GM19395 (cell line): ENCODE measurements around the gene NTSR1.

ENCODE experiments used
- ATAC-seq: cut with Tn5 transposase; IDR thresholded peaks from one replicate; pipeline ENCODE4 v1.9.1; 2021; ENCODE audit warnings: mild to moderate bottlenecking, moderate library complexity; ENCODE audit not compliant: unreplicated experiment

The NTSR1 gene

GRCh38 chr20:62752671-62753501 is 44.2 kb downstream of the NTSR1 start:
- no peak for ATAC-seq

DNA sequence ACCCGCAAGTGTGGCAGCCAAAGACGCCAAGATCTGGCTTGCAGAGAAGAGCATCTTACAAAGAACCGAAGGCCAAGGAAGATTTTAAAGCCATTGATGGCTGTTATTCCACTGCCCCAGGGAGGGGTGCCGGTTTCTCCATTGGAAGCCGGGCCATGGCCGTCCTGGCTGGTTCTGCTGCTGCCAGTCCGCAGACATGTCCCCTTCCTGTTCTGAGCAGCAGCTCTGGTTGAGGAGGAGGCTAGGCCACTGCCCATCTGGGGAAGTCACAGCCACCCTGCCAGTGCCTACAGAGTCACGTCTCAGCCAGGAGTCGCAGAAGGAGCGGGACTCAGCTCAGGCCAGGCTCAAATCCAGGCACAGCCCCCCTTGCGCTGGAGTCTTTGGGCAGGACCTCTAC is 45.0 kb downstream of the NTSR1 start:
- ATAC-seq, result no peak

GRCh38 chr20:62754122-62754990 is 45.7 kb downstream of the NTSR1 start:
- no peak for ATAC-seq

- ATAC-seq, result no peak
Observed at GRCh38 chr20:62754991-62755356, 46.3 kb downstream of the NTSR1 start.

GRCh38 chr20:62755817-62756724 is 47.4 kb downstream of the NTSR1 start:
- no peak for ATAC-seq

DNA sequence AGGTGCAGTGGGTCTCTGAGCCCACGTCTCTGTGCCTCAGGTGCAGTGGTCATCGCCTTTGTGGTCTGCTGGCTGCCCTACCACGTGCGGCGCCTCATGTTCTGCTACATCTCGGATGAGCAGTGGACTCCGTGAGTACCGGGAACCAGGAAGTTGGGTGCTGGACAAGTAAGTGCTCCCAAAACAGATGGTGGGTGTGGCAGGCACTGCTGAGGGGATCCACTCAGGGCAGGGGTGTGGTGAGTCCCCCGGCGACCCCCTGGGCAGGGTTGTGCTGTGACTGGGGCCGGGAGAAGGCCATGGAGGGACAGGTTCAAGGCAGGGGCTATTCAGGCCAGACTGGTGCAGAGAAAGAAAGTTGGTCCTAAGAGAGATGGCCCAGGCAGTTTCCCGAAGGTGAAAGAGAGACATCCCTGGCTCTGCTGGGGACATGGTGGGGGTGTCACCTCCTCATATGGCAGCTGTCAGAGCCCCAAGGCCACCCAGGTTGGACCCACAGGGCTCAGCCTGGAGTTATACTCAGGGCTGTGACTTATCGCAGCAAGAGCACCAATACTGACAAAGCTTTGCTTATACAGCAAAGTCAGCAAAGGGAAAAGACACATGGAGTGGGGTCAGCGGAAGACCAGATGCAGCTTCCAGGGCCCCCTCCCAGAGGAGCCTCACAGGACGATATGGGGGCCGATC is 49.7 kb downstream of the NTSR1 start:
- no peak for ATAC-seq

- ATAC-seq, result no peak
Observed at GRCh38 chr20:62759981-62760431, 51.4 kb downstream of the NTSR1 start.

GRCh38 chr20:62760471-62760855 is 51.8 kb downstream of the NTSR1 start:
- ATAC-seq, result no peak

DNA sequence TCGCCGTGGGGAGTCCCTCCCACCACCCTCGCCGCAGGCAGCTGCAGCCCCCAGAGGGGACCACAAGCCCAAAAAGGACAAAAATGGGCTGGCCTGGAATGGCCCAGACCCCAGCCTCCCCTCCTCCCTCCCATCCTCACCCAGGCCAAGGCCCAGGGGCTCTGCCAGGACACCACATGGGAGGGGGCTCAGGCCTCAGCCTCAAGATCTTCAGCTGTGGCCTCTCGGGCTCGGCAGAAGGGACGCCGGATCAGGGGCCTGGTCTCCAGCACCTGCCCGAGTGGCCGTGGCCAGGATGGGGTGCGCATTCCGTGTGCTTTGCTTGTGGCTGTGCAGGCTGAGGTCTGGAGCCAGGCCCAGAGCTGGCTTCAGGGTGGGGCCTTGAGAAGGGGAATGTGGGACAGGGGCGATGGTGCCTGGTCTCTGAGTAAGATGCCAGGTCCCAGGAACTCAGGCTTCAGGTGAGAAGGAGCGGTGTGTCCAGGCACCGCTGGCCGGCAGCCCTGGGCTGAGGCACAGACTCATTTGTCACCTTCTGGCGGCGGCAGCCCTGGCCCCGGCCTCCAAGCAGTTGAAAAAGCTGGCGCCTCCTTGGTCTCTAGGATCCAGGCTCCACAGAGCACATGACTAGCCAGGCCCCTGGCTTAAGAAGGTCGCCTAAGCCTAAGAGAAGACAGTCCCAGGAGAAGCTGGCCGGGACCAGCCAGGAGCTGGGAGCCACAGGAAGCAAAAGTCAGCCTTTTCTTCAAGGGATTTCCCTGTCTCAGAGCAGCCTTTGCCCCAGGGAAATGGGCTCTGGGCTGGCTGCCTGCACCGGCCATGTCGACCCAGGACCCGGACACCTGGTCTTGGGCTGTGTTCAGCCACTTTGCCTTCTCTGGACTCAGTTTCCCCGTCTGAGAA is 52.5 kb downstream of the NTSR1 start:
- no peak for ATAC-seq

GRCh38 chr20:62761759-62762131 is 53.1 kb downstream of the NTSR1 start:
- ATAC-seq, result no peak

DNA sequence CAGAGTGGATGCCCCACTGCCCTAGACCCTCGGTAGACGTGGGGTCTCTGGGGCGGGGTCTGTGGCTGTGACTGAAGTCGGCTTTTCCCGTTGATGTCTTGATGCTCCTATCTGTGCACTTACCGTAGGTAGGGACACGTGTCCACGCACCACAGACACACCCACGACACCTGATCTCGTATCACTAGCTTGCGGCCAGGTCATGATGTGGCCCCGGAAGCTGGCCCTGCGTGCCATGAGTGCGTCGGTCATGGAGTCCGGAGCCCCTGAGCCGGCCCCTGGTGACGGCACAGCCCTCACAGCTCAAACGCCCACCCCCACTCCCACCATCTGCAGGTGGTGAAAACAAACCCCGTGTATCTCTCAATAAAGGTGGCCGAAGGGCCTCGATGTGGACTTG is 53.7 kb downstream of the NTSR1 start:
- ATAC-seq, result no peak

DNA sequence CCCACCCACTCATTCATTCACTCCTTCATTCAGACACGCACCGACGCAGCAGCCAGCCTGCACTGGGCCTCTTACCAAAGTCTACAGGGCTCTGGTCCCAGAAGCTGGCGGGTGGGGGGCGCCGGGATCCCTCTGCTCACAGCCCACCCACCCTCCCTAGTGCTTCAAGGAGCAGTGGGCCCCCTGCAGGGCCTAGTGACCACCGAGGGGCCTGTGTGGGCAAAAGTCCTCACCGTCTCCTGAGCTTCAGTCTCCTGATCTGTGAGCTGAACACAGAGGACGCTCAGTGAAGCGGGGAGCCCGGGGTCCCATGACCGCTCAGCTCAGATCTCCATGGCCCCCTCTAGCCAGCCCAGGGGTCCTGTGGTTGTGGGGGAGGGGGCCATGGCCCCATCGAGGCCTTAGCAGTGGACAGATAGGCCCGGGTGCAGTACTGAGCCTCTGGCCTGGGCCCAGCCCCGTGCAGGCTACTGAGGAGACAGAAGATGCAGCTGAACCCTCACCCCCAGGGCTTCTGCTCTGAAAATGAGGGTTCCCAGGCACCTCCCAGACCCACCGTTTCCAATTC is 54.2 kb downstream of the NTSR1 start:
- ATAC-seq, result no peak

DNA sequence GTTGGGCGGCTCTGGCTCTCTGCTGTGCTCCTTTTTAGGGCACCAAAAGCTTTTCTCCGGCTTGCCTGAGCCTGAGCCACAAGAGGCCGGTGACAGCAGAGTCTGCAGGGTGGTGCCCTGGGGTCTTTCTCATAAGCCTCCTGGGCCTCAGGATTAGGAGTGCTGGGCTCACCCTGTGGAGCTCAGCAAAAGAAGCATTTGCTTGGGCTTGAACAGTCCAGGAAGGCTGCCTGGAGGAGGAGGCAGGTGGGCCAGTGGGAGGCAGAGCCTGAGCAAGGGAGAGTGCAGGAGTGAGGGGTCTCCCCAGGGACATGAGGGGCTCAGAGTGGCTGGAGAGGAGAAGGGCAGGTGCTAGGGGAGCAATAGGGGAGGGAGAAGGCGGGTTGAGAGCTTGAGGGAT is 54.8 kb downstream of the NTSR1 start:
- no peak for ATAC-seq

DNA sequence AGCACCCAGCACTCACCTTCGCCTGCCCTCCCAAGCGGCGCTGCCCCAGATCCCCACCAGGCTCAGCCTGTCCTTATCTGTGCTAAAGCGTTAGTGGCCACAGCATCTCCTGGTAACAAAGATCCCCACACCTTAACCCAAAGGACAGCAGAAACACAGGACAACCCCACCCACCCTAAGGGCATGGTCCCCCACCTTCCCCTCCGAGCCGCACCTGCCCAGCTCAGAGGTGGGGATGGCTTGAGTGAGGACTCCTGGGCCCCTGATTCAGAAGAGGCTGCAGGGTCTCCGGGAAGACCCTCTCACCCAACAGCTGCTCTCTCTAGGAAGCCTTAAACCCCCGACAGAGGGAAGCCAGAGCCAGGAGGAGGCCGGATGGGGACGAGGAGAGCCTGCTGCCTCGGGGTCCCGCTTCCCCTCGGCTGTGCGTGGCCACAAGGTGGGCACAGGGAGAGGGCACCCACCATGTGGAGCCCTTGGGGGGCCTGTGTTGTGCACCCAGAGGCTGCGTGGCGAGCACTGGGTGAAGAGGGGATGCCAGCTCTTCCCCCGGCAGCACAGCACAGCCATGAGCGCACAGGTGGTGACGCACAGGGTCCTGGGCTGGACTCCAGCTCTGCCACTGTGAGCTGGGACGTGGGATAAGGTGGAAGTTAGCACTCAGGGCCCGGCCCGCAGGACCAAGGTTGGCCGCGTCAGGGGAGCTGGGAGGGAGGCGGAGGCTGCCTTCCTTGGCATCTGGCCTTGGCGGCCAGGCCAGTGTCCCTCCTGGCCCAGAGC is 55.7 kb downstream of the NTSR1 start:
- no peak for ATAC-seq

GRCh38 chr20:62765021-62765420 is 56.4 kb downstream of the NTSR1 start:
- ATAC-seq, result no peak

DNA sequence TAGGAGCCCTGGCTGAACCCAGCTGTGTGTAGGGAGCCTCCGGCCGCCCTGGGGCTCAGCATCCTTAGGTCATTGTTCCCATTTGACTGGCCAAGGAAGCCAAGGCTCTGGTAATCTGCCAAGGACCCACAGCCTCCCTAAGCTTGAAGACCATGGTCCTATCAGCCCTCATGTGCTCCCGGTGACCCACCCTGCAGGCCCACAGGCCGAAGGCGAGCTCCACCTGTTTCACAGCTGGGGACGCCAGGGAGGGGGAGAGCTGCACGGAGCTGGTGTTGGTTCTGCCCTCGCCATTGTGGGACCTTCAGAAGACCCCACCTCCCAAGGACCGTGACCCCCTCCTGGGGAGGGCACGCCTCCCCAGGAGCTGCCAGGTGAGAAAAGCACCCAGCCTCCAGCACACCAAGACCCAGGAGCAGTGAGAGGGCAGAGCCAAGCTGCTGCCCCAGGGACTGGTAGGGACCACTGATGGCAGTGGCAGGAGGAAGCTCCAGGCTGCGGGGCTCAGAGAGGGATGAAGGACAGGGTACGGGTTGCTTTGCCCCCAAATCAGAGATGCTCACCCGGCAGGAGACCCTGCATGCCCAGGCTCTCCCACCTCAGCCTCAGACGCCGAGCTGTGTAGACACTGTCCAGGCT is 56.9 kb downstream of the NTSR1 start:
- no peak for ATAC-seq

GRCh38 chr20:62766071-62766450 is 57.4 kb downstream of the NTSR1 start:
- ATAC-seq, result no peak

- no peak for ATAC-seq
Observed at GRCh38 chr20:62766716-62767115, 58.1 kb downstream of the NTSR1 start.
